ENCODE data around the gene ACER2.

The ACER2 gene

DNA sequence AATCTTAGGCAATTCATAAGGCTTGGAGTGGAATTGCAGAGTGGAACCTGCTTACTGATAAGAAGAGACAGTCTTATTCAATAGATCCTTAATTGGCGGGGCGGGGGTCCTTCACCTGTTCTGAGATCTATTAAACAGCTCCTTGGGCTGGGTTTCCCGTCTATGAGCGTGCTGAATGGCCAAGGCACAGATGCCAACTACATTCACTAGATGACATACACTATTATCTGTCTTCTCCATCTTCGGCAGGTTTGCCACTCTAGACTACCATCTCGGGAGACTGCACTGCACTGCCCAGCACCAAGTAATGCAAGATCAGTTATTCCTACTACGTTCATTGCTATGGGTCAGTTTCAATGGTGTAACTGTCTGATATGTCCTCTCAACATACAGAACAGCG is 81.5 kb downstream of the ACER2 start:
- no peak for DNase-seq

DNA sequence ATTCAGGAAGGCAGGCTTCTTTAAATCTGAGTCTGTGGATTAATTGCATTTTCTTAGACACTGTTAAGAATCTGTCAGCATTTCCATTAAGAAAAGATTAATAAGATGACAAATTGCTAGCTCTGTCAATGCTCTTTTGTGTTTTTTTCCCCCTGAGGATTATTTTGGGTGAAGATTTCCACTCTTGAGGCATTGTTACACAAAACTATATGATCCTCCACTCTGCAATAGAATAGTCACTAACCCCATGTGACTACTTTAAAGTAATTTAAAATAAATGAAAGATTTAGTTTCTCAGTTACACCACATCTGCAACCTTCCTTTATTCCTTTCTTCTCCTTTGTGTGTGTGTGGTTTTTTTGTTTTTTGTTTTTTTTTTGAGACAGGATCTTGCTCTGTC is 82.0 kb downstream of the ACER2 start:
- DNase-seq = no peak

DNA sequence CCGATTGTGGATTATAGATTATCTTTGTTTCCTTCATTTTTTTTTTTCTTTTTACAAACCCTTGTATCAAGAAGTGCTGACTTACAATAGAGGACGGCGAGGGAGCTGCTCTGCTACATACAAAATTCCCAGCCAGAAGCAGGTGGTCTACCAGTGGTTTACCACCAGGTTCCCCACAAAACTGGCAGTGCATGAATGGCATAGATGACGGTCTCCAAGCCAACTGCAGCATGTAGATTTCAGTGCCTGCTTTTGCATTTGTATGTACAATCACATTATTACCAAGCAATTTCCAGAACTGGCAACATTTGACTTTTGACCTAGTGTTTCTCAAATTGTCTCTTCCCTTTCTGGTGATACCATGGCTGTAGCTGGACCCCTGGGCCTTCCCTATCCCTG is 84.0 kb downstream of the ACER2 start:
- no peak for DNase-seq

DNA sequence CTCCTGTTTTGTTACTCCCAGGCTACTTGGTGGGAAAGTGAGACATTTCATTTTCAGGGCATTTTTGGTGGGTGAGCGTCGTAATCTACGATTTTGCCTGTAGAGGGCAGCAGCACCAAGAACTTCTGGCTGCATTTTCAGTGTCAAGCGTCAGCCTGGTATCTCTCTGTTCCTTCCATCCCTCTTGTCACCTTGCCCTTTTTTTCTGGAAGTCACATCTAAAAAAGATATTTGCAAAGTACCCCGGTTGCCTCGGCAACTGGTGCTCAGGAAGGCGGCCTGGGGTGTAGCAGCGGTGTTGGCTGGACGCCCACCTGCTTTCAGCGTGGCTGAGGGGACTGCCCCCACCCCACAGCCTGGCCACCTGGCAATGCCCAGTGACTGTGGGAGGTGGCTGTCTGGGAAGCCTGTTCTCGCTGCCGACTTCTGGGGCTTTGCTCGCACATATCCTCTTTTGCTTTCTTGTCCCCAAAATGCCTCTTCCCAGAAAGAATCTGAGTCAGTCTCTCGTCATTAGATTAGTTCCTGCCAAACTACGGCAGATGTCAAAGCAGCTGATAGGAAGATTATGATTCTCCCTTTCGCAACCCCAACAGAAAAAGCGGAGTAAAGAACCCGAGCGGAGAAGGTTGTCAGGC is 84.5 kb downstream of the ACER2 start:
- DNase-seq = no peak

DNA sequence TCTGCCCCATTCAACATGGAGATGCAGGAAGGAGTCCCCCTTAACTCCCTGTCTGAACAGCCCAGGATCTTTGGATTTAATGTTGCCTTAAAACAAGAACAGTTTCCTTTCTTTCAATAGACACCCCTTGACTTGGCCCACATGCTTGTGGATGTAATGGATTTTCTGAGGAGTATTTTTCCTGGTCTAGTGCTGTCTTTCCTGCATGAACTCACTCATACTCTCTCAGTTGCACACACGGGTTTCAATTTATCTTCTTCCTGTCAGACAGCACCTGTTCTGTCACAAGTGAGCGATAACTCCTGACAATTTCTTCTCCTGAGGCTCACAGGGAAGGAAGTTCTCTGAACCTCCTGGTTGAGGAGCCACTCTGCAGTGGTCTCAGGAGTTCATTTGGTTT is 85.1 kb downstream of the ACER2 start:
- DNase-seq = no peak

DNA sequence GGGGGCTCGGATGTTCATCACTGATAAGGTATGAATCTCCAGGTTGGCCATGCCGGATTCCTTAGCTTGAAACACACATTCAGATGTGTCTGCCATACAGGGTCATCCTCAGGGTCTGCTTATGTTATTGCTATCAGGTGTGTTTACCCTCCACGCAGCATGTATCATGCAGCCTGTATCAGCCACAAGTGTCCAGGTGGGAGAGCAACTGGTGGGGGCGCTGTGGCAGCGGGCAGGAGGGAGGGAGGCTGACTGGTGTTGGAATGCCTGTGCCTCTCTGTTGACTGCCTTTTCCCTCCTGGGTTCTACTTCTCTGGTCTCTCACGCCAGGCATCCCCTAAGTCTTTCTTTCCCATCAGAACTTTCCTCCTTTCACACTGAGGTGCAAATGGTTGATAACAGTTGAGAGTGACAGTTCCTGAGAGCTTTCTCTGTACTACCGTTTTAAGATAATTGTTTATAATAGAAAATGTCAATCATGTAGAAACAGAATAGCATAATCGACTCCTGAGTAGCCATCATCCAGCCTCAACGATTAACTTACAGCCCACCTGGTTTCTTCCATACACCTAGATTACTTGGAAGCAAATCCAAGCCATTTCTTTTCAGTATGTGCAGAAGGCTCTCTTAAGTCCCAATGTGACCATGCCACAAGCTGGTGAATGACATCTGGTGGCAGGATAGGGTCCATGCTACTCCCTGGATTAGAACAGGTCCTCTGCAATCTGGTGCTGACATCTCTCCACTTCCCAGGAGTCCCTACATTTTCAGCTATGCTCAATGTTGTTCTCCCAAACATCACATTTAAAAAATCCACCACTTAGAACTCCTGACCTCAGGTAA is 86.6 kb downstream of the ACER2 start:
- no peak for DNase-seq

DNA sequence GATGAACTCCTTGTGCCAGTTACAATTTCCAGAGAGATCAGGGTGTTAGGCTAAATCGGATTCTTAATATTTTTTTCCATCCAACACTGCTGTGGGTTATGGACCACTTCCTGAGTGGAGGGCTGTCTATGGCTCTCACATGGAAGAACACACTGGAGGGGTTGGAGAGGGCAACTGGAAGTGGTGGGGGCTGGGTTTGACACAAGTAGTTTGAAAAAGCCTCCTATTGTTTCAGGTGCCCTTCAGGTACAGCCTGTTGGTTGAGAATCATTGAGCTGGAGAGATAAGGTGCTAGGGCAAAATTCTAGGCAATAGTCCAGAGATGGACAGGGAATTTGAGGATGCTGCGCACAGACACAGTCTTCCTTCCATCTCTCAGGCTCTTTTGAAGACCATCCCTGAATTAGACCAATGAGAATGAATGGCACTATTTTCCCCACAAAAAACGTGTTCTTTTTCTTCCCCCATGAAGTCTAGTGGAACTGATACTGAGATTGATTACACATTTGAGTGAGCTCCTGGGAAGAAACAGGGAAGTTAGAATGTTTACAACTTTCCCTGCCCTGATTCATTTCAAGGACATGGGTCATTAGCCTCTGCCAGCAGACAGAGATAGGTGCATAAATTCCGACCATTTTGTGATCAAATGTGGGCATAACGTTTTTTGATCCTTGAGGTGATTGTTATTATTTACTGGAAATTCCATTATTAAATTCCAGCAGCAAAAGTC is 87.7 kb downstream of the ACER2 start:
- DNase-seq = no peak

DNA sequence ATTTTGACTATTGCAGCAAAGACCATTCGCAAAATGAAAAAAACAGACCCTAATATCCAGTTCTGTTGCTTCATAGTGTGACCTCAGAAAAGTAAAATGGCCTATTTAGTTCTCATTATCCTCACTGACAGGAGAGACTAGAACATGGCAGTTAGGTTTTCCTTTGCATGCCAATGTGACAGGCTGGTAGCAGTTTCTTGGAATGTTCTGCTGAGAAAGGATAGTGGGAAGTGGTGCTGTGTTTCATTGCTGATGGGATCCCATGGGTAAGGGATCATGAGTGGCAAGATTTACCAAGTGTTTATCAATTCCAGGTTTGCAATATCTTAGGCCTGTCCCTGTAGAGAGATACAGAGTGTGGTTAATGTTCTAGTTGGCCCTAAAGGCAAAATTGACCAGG is 88.5 kb downstream of the ACER2 start:
- DNase-seq = no peak

DNA sequence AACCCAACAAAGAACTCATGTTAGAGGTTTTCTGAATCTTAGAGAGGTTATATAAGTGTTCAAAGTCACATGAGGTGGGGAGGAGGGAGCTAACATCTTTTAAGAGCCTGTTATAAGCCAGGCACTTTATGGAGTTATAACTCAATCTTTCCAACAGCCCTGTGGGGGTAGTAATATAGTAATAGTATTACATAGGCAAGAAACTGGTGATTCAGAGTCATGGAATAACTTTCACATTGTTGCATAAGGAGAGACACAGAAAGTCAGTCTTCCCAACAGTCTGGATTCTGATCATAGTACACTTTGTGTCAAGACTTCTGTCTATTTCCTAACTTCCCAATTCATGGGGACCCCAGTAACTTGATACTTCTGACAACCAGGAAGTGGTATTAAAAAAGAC is 89.2 kb downstream of the ACER2 start:
- DNase-seq = no peak

Measured in cortex of kidney (tissue), 1 donor.